ENCODE results near the gene PGD. TPM values are rescaled to one million over a fixed set of nuclear protein-coding genes. Genes with fewer than 3 reads are reported as not detected.
"Not testable (repeated sequence)": the region's sequence is repeated elsewhere in the genome, so short reads cannot be mapped to it uniquely, and the experiment has no call there.

The PGD gene
- total and polyA plus RNA-seq, 3 experiments from 2014 or later: 42.4 to 116 (median 115) TPM

GRCh38 chr1:10456661-10457060, 57.8 kb downstream of the PGD start:
- H3K4me1 Mint-ChIP-seq: peaks cover 0 to 9% (median 0%) of the 10 kb centered on the region in 3 donors
- no peaks in the 10 kb centered on the region for H3K9me3 Mint-ChIP-seq
- ChIA-PET CTCF (interaction anchor here (1.0 kb wide), 1 partner anchor 27 kb away, joined by 3 read pairs; no protein-coding TSS in a partner anchor), POLR2A (interaction anchor here (0.6 kb wide), 1 partner anchor 25 kb away, joined by 3 read pairs; no protein-coding TSS in a partner anchor)
- peaks cover 6% of the 10 kb centered on the region for H3K36me3 ChIP-seq (ENCODE audit: insufficient read depth, low read length)
- H3K27me3 ChIP-seq (ENCODE audit: insufficient read depth, low read length, poor library complexity, severe bottlenecking): no peaks in the 10 kb centered on the region
- H3K4me3 ChIP-seq (ENCODE audit: low read length): no peak overlapping the region
- no peaks in the 10 kb centered on the region for H3K4me1 ChIP-seq (ENCODE audit: insufficient read depth, low read length)
- H3K27ac ChIP-seq (ENCODE audit: low read depth, low read length): no peak overlapping the region
- no peak for DNase-seq
- no peak overlapping the region for H3K4me3 Mint-ChIP-seq
- peaks cover 7 to 26% (median 10%) of the 10 kb centered on the region in 3 donors for H3K36me3 Mint-ChIP-seq
- peaks cover 0 to 1% of the 10 kb centered on the region in 2 donors for H3K27me3 Mint-ChIP-seq
- peak overlapping the region in 3 of 8 donors; percentile 34 to 43 (median 35) for H3K27ac Mint-ChIP-seq
- H3K9me3 ChIP-seq (ENCODE audit: low read length): no peaks in the 10 kb centered on the region

- CTCF ChIA-PET: interaction anchor here (1.0 kb wide), 1 partner anchor 28 kb away, joined by 3 read pairs; no protein-coding TSS in a partner anchor
- H3K9me3 Mint-ChIP-seq; H3K4me1 Mint-ChIP-seq; H3K4me1 ChIP-seq (ENCODE audit: insufficient read depth, low read length); H3K36me3 ChIP-seq (ENCODE audit: insufficient read depth, low read length); H3K9me3 ChIP-seq (ENCODE audit: low read length); H3K27ac ChIP-seq (ENCODE audit: low read depth, low read length); DNase-seq; H3K27me3 Mint-ChIP-seq; H3K4me3 ChIP-seq (ENCODE audit: low read length); POLR2A ChIA-PET; H3K27me3 ChIP-seq (ENCODE audit: insufficient read depth, low read length, poor library complexity, severe bottlenecking); H3K4me3 Mint-ChIP-seq; H3K27ac Mint-ChIP-seq: not testable (repeated sequence)
- peaks cover 7 to 32% (median 11%) of the 10 kb centered on the region in 3 donors for H3K36me3 Mint-ChIP-seq
Measured at GRCh38 chr1:10457462-10457861, 58.6 kb downstream of the PGD start.

- H3K4me3 Mint-ChIP-seq: no peak overlapping the region
- Histone ChIP-seq H3K4me1 (ENCODE audit: insufficient read depth, low read length) (no peaks in the 10 kb centered on the region), H3K27me3 (ENCODE audit: insufficient read depth, low read length, poor library complexity, severe bottlenecking) (no peaks in the 10 kb centered on the region), H3K36me3 (ENCODE audit: insufficient read depth, low read length) (peaks cover 11% of the 10 kb centered on the region), H3K27ac (ENCODE audit: low read depth, low read length) (no peak overlapping the region), H3K4me3 (ENCODE audit: low read length) (no peak overlapping the region), H3K9me3 (ENCODE audit: low read length) (no peaks in the 10 kb centered on the region)
- CTCF ChIA-PET: interaction anchor here (0.9 kb wide), 1 partner anchor 28 kb away, joined by 3 read pairs; the partner anchor contains the start of gene CENPS
- no peak for DNase-seq
- POLR2A ChIA-PET: no interaction called here
- no peak overlapping the region for H3K27ac Mint-ChIP-seq
- H3K27me3 Mint-ChIP-seq: peaks cover 0 to 3% of the 10 kb centered on the region in 2 donors
- no peaks in the 10 kb centered on the region for H3K9me3 Mint-ChIP-seq
- H3K36me3 Mint-ChIP-seq: peaks cover 7 to 36% (median 13%) of the 10 kb centered on the region in 3 donors
- peaks cover 0 to 9% (median 0%) of the 10 kb centered on the region in 3 donors for H3K4me1 Mint-ChIP-seq
Measured at GRCh38 chr1:10457875-10458274, 59.0 kb downstream of the PGD start.

GRCh38 chr1:10459184-10459583, 60.3 kb downstream of the PGD start:
- Histone ChIP-seq H3K4me1 (ENCODE audit: insufficient read depth, low read length) (no peaks in the 10 kb centered on the region), H3K4me3 (ENCODE audit: low read length) (no peak overlapping the region), H3K36me3 (ENCODE audit: insufficient read depth, low read length) (peaks cover 17% of the 10 kb centered on the region), H3K27ac (ENCODE audit: low read depth, low read length) (peak overlapping the region; percentile 47), H3K9me3 (ENCODE audit: low read length) (no peaks in the 10 kb centered on the region), H3K27me3 (ENCODE audit: insufficient read depth, low read length, poor library complexity, severe bottlenecking) (no peaks in the 10 kb centered on the region)
- no peak for DNase-seq
- peak overlapping the region in 2 of 8 donors; percentile 12 to 38 for H3K27ac Mint-ChIP-seq
- ChIA-PET POLR2A (no interaction called here), CTCF (interaction anchor here (1.0 to 2.1 kb wide), 2 partner anchors 29 to 35 kb away, joined by 3 to 4 read pairs; partner anchors contain the start of gene CENPS)
- no peak overlapping the region for H3K4me3 Mint-ChIP-seq
- peaks cover 0 to 9% (median 0%) of the 10 kb centered on the region in 3 donors for H3K4me1 Mint-ChIP-seq
- peaks cover 7 to 46% (median 13%) of the 10 kb centered on the region in 3 donors for H3K36me3 Mint-ChIP-seq
- peaks cover 0 to 3% of the 10 kb centered on the region in 2 donors for H3K27me3 Mint-ChIP-seq
- no peaks in the 10 kb centered on the region for H3K9me3 Mint-ChIP-seq

- Mint-ChIP-seq H3K27me3 (no peaks in the 10 kb centered on the region), H3K27ac (no peak overlapping the region), H3K36me3 (peaks cover 0 to 60% (median 11%) of the 10 kb centered on the region in 3 donors), H3K4me3 (no peak overlapping the region), H3K4me1 (peaks cover 11 to 12% (median 12%) of the 10 kb centered on the region in 3 donors), H3K9me3 (no peaks in the 10 kb centered on the region)
- no peak for DNase-seq
- Histone ChIP-seq H3K4me3 (ENCODE audit: low read length) (no peak overlapping the region), H3K9me3 (ENCODE audit: low read length) (no peaks in the 10 kb centered on the region), H3K36me3 (ENCODE audit: insufficient read depth, low read length) (peaks cover 35% of the 10 kb centered on the region), H3K27ac (ENCODE audit: low read depth, low read length) (no peak overlapping the region), H3K27me3 (ENCODE audit: insufficient read depth, low read length, poor library complexity, severe bottlenecking) (no peaks in the 10 kb centered on the region), H3K4me1 (ENCODE audit: insufficient read depth, low read length) (peaks cover 7% of the 10 kb centered on the region)
- ChIA-PET CTCF (no interaction called here), POLR2A (interaction anchor here (0.7 kb wide), 1 partner anchor 9 kb away, joined by 6 read pairs; no protein-coding TSS in a partner anchor)
Measured at GRCh38 chr1:10467078-10467477, 68.2 kb downstream of the PGD start.

GRCh38 chr1:10470043-10470442, 71.2 kb downstream of the PGD start:
- ChIA-PET POLR2A (no interaction called here), CTCF (interaction anchor here (1.7 kb wide), 1 partner anchor 25 kb away, joined by 7 read pairs; no protein-coding TSS in a partner anchor)
- Histone ChIP-seq H3K4me1 (ENCODE audit: insufficient read depth, low read length) (peaks cover 14% of the 10 kb centered on the region), H3K27me3 (ENCODE audit: insufficient read depth, low read length, poor library complexity, severe bottlenecking) (no peaks in the 10 kb centered on the region), H3K9me3 (ENCODE audit: low read length) (no peaks in the 10 kb centered on the region), H3K36me3 (ENCODE audit: insufficient read depth, low read length) (peaks cover 17% of the 10 kb centered on the region), H3K4me3 (ENCODE audit: low read length) (no peak overlapping the region), H3K27ac (ENCODE audit: low read depth, low read length) (no peak overlapping the region)
- H3K4me3 Mint-ChIP-seq: no peak overlapping the region
- H3K9me3 Mint-ChIP-seq: no peaks in the 10 kb centered on the region
- H3K27me3 Mint-ChIP-seq: peaks cover 0 to 2% of the 10 kb centered on the region in 2 donors
- DNase-seq: no peak
- peaks cover 0 to 42% (median 5%) of the 10 kb centered on the region in 3 donors for H3K36me3 Mint-ChIP-seq
- H3K27ac Mint-ChIP-seq: peak overlapping the region in 1 of 8 donors; percentile 14
- peaks cover 24 to 34% (median 34%) of the 10 kb centered on the region in 3 donors for H3K4me1 Mint-ChIP-seq

Other genes with a start within 250 kb of the PGD start
- gene KIF1B, start 188.5 kb upstream of the PGD start, total RNA-seq: 10 to 100 TPM; 17.5 to 17.8 TPM
- gene KIF1B, start 188.5 kb upstream of the PGD start, polyA plus RNA-seq: 2.6 TPM
- 10 to 100 TPM; 32.2 TPM for gene CENPS, start 31.4 kb downstream of the PGD start, total RNA-seq
- 9.7 TPM for gene CENPS, start 31.4 kb downstream of the PGD start, polyA plus RNA-seq
- gene CORT, start 51.0 kb downstream of the PGD start, total RNA-seq: under 1 TPM in 1 of 2 experiments, not detected in 1; 0.71 TPM
- gene CORT, start 51.0 kb downstream of the PGD start, polyA plus RNA-seq: not detected
- gene DFFA, start 73.5 kb downstream of the PGD start, total RNA-seq: 10 to 100 TPM; 67.7 to 69.1 TPM
- 40.4 TPM for gene DFFA, start 73.5 kb downstream of the PGD start, polyA plus RNA-seq
- 10 to 100 TPM; 18.2 to 22.2 TPM for gene PEX14, start 75.9 kb downstream of the PGD start, total RNA-seq
- 5.1 TPM for gene PEX14, start 75.9 kb downstream of the PGD start, polyA plus RNA-seq